ENCODE results near the gene C17orf75.
"Not testable (repeated sequence)": the region's sequence is repeated elsewhere in the genome, so short reads cannot be mapped to it uniquely, and the experiment has no call there.

C17orf75 gene
- 16.8 to 31.9 (median 20.3) reads per million in 4 experiments for total RNA-seq

GRCh38 chr17:32341857-32342602 lies at the start of gene C17orf75:
Gene C17orf75, minus strand, starts transcription at chr17:32342173. Its CDS starts 34 bp downstream, at chr17:32342139.
- DNase-seq: peak; percentile 44

- no peak for DNase-seq
These were observed 46.9 kb upstream of the C17orf75 start for GRCh38 chr17:32388613-32389459.

- not testable (repeated sequence) for DNase-seq
These were observed 46.2 kb upstream of the C17orf75 start for GRCh38 chr17:32388128-32388527.

- no peak for DNase-seq
These were observed 44.9 kb upstream of the C17orf75 start for GRCh38 chr17:32386844-32387243.

- no peak for DNase-seq
These were observed 44.0 kb upstream of the C17orf75 start for GRCh38 chr17:32385971-32386370.

- no peak for DNase-seq
These were observed 43.1 kb upstream of the C17orf75 start for GRCh38 chr17:32385121-32385520.

GRCh38 chr17:32383926-32384434 lies 42.0 kb upstream of the C17orf75 start:
- no peak for DNase-seq

- no peak for DNase-seq
These were observed 40.7 kb upstream of the C17orf75 start for GRCh38 chr17:32382526-32383223.

GRCh38 chr17:32370426-32370825 lies 28.5 kb upstream of the C17orf75 start:
- DNase-seq: no peak

GRCh38 chr17:32361270-32361669 lies 19.3 kb upstream of the C17orf75 start:
- no peak for DNase-seq

- no peak for DNase-seq
These were observed 15.6 kb upstream of the C17orf75 start for GRCh38 chr17:32357615-32358014.

- DNase-seq: no peak
These were observed 14.8 kb upstream of the C17orf75 start for GRCh38 chr17:32356750-32357149.

GRCh38 chr17:32356378-32356743 lies 14.4 kb upstream of the C17orf75 start:
- no peak for DNase-seq

GRCh38 chr17:32355649-32356377 lies 13.8 kb upstream of the C17orf75 start:
- no peak for DNase-seq

GRCh38 chr17:32352734-32353133 lies 10.8 kb upstream of the C17orf75 start:
- DNase-seq: not testable (repeated sequence)

GRCh38 chr17:32350666-32351418 lies 8.9 kb upstream of the C17orf75 start:
- peak; percentile 21 for DNase-seq

- peak; percentile 90 for DNase-seq
These were observed 8.1 kb upstream of the C17orf75 start, which contains the start of gene ZNF207 for GRCh38 chr17:32349854-32350665. Gene ZNF207, plus strand, starts transcription at chr17:32350157. Its CDS starts 129 bp downstream, at chr17:32350286.

- no peak for DNase-seq
These were observed 7.5 kb upstream of the C17orf75 start for GRCh38 chr17:32349503-32349853.

GRCh38 chr17:32348483-32348800 lies 6.5 kb upstream of the C17orf75 start:
- DNase-seq: no peak

- no peak for DNase-seq
These were observed 4.1 kb upstream of the C17orf75 start for GRCh38 chr17:32345951-32346600.

Data from effector CD8-positive, alpha-beta T cell (primary cell).